Loucy (cell line): ENCODE results near the gene JAKMIP3.

Experiments
- H2AFZ ChIP-seq: fragments of 200-600 bp; sonication (generic); 2 replicates; pipeline ENCODE4 v1.6.0; 2016; ENCODE audit warnings: antibody characterized with exemption, mild to moderate bottlenecking, low read length, moderate library complexity
- H3F3A ChIP-seq: fragments of 200-600 bp; 2 replicates; pipeline ENCODE4 v1.6.0; 2016; ENCODE audit warnings: antibody characterized with exemption, low read depth, mild to moderate bottlenecking
- H3K27me3 ChIP-seq: fragments of 200-600 bp; sonication (generic); 2 replicates; pipeline ENCODE4 v1.6.1; 2014; ENCODE audit warnings: low read length, mild to moderate bottlenecking; ENCODE audit not compliant: insufficient read depth, poor library complexity, severe bottlenecking
- H3K36me3 ChIP-seq: fragments of 200-600 bp; sonication (generic); 2 replicates; pipeline ENCODE4 v1.6.1; 2016; ENCODE audit warnings: low read length; ENCODE audit not compliant: insufficient read depth
- H3K4me1 ChIP-seq: fragments of 200-600 bp; sonication (generic); 2 replicates; pipeline ENCODE4 v1.5.1; 2014; ENCODE audit warnings: low read length, mild to moderate bottlenecking; ENCODE audit not compliant: insufficient read depth, poor library complexity, severe bottlenecking
- H3K4me2 ChIP-seq: fragments of 200-600 bp; sonication (generic); 2 replicates; pipeline ENCODE4 v1.6.0; 2014; ENCODE audit warnings: antibody characterized with exemption, low read length, low read depth, mild to moderate bottlenecking; ENCODE audit not compliant: poor library complexity, severe bottlenecking
- H3K4me3 ChIP-seq: fragments of 200-600 bp; sonication (generic); 2 replicates; pipeline ENCODE4 v1.5.1; 2014; ENCODE audit warnings: low read length, mild to moderate bottlenecking, mixed read lengths; ENCODE audit not compliant: poor library complexity, severe bottlenecking
- H3K79me2 ChIP-seq: fragments of 200-600 bp; sonication (generic); 2 replicates; pipeline ENCODE4 v1.6.1; 2014; ENCODE audit warnings: low read length; ENCODE audit not compliant: insufficient read depth
- H3K9ac ChIP-seq: fragments of 200-600 bp; sonication (generic); 2 replicates; pipeline ENCODE4 v1.6.0; 2014; ENCODE audit warnings: mild to moderate bottlenecking, low read depth, low read length, moderate library complexity; ENCODE audit not compliant: poor library complexity, severe bottlenecking
- H3K9me2 ChIP-seq: fragments of 200-600 bp; sonication (generic); replicated peaks from 2 replicates; pipeline ENCODE4 v1.6.1; 2016; ENCODE audit warnings: low read depth, low read length, mixed read lengths
- H3K9me3 ChIP-seq: fragments of 200-600 bp; sonication (generic); 2 replicates; pipeline ENCODE4 v1.6.1; 2014; ENCODE audit warnings: mild to moderate bottlenecking, antibody characterized with exemption, low read length, low read depth; ENCODE audit not compliant: insufficient read depth
- H4K20me1 ChIP-seq: fragments of 200-600 bp; sonication (generic); 2 replicates; pipeline ENCODE4 v1.6.0; 2014; ENCODE audit warnings: antibody characterized with exemption, low read length, mild to moderate bottlenecking; ENCODE audit not compliant: insufficient read depth, poor library complexity, severe bottlenecking
- CTCF ChIP-seq: fragments of 200-600 bp; sonication (generic); conservative IDR thresholded peaks from 2 replicates; pipeline ENCODE4 v1.5.1; 2014; ENCODE audit warnings: mild to moderate bottlenecking, antibody characterized with exemption, low read length
- EZH2phosphoT487 ChIP-seq: fragments of 200-600 bp; IDR thresholded peaks from 2 replicates; pipeline ENCODE4 v1.6.1; 2018; ENCODE audit warnings: antibody characterized with exemption, mild to moderate bottlenecking, moderate library complexity, borderline replicate concordance

Gene JAKMIP3

GRCh38 chr10:132066812-132067211, 1.1 kb downstream of the JAKMIP3 start:
- Histone ChIP-seq H2AFZ (no peak overlapping the region), H3K9ac (no peak overlapping the region), H3K36me3 (no peaks in the 10 kb centered on the region), H3K9me2 (no peaks in the 10 kb centered on the region), H4K20me1 (no peaks in the 10 kb centered on the region), H3K4me1 (no peaks in the 10 kb centered on the region), H3K4me2 (no peak overlapping the region), H3K27me3 (no peaks in the 10 kb centered on the region), H3K9me3 (no peaks in the 10 kb centered on the region; the same call in 1 of the 2 replicates), H3K4me3 (no peak overlapping the region), H3F3A (no peaks in the 10 kb centered on the region), H3K79me2 (no peaks in the 10 kb centered on the region)
- TF ChIP-seq CTCF (no peak), EZH2phosphoT487 (no peak)

- H3K4me3 ChIP-seq, result no peak overlapping the region
- H4K20me1 ChIP-seq, result no peaks in the 10 kb centered on the region
- TF ChIP-seq CTCF, result no peak
- TF ChIP-seq EZH2phosphoT487, result no peak
- no peaks in the 10 kb centered on the region; the same call in 1 of the 2 replicates for H3K9me3 ChIP-seq
- H3K27me3 ChIP-seq, result no peaks in the 10 kb centered on the region
- no peaks in the 10 kb centered on the region for H3K79me2 ChIP-seq
- no peak overlapping the region for H3K4me2 ChIP-seq
- H3F3A ChIP-seq, result no peaks in the 10 kb centered on the region
- no peaks in the 10 kb centered on the region for H3K36me3 ChIP-seq
- no peaks in the 10 kb centered on the region for H3K9me2 ChIP-seq
- H2AFZ ChIP-seq, result no peak overlapping the region
- no peak overlapping the region for H3K9ac ChIP-seq
- no peaks in the 10 kb centered on the region for H3K4me1 ChIP-seq
These were observed 2.8 kb downstream of the JAKMIP3 start for GRCh38 chr10:132068431-132069121.

- Histone ChIP-seq H3K4me3 (no peak overlapping the region), H3K9me3 (no peaks in the 10 kb centered on the region; the same call in 1 of the 2 replicates), H3F3A (no peaks in the 10 kb centered on the region), H3K27me3 (no peaks in the 10 kb centered on the region), H3K4me1 (no peaks in the 10 kb centered on the region), H3K9ac (no peak overlapping the region), H3K9me2 (no peaks in the 10 kb centered on the region), H3K4me2 (no peak overlapping the region), H3K36me3 (no peaks in the 10 kb centered on the region), H2AFZ (no peak overlapping the region), H4K20me1 (no peaks in the 10 kb centered on the region), H3K79me2 (no peaks in the 10 kb centered on the region)
- TF ChIP-seq CTCF, result no peak
- no peak for TF ChIP-seq EZH2phosphoT487
These were observed 3.5 kb downstream of the JAKMIP3 start for GRCh38 chr10:132069122-132069848.
